GM21526 (cell line): ENCODE measurements around the gene CFAP73.
"Not testable (repeated sequence)": the region's sequence is repeated elsewhere in the genome, so short reads cannot be mapped to it uniquely, and the experiment has no call there.

ENCODE experiments used
- ATAC-seq: cut with Tn5 transposase; IDR thresholded peaks from one replicate; pipeline ENCODE4 v1.9.1; 2021; ENCODE audit warnings: moderate library complexity; ENCODE audit not compliant: unreplicated experiment, low FRiP score

Gene CFAP73

DNA sequence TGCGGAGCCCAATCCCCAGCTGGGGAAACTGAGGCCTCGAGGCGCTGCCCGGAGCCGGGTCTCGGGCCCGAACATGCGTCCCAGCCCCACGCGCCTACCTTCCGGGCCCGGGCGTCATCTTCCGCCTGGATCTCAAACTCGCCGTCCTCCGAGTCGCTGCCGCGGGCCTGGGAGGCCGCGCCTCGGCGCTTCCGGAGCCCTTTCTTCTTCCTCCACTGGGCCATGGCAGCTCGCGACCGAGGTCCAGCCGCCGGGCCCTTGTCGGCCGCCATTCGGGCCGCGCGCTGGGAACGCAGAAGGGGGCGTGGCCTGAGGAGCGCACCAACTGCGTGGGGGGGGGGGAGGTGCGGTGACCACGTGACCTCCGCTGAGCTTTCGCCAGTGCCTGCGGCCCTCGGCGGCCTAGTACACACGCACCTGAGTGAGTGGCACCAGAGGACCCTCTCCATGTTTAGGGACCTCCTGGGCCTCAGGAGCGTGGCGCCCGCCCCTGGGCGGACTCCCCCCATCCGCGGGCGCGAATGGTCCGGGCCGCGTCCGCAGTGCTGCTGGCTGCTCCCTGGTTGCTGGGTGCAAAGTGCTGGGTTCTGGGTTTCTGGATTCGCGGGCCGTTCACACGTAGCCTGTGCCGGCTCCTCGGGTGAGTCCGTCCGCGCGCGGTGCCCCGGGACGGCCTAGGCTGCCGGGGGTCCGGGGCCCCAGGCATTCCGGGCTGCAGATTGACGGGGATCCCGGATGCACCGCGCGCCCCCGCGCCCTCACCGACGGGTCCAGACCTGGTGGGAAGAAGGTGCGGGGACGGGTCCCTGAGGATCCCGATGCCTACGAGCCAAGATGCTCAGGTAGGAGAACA is 35.9 kb downstream of the CFAP73 start, which contains the start of the genes DDX54 and RITA1:
DDX54 (minus strand) TSS at position 299 of the 853 bp plus-strand sequence; CDS start at position 272, 27 bp downstream.
RITA1 (plus strand) TSS at position 542 of the 853 bp plus-strand sequence. CDS start 1,026 bp downstream, outside the sequence.
- ATAC-seq, result peak; percentile 41

DNA sequence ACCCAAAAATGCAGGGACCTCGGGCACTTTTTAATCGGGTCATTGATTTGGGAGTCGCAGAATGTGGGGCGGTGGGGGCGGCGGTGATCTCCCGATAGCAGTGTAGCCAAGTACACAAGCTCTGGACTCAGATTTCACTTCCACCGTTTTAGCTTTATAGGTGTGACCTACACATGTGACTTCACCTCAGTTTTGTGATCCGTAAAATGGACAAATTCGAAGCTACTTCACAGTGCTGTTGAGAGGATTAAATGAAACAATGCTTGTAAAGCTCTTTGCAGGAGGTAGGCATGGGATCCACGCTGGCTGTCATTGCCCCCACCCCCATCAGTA is 36.5 kb downstream of the CFAP73 start:
- ATAC-seq, result no peak

DNA sequence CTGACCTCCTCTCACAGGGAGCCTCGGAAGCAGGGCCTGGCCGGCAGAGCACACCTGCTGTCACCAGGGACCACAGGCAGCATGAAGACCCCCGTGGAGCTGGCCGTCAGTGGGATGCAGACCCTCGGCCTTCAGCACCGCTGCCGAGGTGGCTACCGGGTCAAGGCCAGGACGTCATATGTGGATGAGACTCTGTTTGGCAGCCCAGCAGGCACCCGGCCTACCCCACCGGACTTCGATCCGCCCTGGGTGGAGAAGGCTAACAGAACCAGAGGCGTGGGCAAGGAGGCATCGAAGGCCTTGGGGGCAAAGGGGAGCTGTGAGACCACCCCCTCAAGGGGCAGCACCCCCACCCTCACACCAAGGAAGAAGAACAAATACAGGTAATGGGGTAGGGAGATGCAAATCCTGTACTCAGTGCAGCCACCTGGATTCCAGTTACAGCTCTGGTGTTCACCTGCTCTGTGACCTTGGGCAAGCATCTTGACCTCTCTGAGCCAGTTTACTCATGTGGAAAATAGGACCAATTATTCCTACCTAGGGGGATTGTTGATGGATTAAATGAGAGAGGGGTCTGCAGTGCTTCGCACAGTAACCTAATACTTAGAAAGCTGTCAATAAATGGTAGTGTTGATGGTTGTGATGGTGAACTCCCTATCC is 37.3 kb downstream of the CFAP73 start:
- no peak for ATAC-seq

DNA sequence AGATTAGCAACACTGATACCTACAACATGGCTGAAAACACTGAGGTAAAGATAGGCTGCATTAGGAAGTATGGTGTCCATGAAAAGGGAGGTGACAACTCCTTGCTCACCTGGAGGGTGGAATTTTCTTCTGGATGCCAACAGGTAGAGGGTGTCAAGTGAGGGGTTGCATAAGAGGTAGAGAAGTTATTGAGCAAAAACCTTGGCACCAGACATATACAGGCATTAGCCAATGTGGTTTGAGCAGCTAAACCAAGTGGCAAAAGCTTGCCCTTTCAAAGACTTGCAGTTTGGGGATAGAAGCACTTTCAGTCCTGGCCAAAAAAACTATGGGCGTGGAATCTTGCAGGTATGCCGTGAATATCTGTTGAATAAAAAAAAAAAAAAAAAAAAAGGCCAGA is 39.8 kb downstream of the CFAP73 start:
- no peak for ATAC-seq

DNA sequence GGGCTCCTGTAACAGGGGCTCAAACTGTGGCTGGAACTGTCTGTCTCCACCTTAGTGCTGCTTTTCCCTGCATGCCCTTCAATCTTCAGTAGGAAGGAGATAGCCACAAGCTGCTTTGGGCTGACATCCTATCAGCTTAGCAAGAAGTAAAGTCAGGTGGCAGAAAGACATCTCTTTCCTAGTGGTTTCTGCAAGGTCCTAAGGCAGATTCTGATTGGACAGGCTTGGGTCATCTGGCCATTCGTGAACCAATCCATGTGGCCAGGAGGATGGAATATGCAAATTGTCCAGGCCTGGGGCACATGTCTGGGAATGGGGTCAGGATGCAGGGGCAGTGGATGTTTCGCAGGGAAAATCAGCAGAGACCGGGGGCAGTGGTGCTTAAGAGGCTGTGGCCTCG is 41.2 kb downstream of the CFAP73 start:
- ATAC-seq, result no peak

DNA sequence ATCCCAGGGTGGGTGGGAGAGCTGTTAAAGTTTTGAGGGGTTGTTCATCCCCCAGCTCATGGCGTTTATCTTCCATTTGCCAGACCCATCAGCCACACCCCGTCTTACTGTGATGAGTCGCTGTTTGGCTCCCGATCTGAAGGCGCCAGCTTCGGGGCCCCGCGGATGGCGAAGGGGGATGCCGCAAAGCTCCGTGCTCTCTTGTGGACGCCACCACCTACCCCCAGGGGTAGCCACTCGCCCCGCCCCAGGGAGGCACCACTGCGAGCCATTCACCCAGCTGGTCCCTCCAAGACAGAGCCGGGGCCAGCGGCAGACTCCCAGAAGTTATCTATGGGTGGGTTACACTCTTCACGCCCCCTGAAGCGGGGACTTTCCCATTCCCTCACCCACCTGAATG is 41.7 kb downstream of the CFAP73 start:
- ATAC-seq, result no peak

DNA sequence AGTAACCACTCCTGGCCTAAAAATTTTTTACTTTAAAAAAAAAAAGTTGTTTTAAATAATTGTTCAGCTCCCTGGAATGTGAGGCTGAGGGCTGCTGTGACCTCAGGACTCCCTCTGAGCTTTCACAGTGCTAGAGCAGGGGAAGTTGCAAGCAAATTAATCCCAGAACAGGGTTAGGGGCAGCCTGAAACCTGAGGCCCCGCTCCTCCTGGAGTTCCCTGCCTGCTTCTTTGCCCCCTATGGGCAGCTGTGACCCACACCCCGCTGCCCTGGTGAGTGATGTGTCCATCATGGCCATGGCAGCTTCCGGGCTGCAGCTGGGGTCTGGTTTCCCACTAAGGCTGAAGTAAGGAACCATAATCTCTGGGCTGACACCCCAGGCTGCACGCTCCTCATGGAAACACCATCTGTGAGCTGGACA is 45.5 kb downstream of the CFAP73 start:
- no peak for ATAC-seq

DNA sequence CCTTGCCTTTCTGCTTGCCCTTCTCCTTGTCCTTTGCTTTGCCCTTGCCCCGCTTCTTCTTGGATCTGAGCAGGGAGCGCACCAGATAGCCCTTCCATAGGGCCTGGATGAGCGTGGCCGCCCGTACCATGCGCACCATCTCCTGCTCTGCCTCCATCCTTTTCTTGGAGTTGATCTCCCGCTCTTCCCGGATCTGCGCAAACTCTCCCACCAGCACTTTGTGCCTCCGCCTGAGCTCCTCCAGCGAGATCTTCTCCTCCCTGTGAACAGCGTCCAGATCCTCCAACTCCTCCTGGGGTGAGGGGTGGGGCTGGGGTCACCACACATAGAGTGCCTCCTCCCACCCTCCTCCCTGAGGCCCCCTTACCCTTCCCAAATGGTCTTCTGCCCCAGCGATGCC is 46.1 kb downstream of the CFAP73 start:
- no peak for ATAC-seq

DNA sequence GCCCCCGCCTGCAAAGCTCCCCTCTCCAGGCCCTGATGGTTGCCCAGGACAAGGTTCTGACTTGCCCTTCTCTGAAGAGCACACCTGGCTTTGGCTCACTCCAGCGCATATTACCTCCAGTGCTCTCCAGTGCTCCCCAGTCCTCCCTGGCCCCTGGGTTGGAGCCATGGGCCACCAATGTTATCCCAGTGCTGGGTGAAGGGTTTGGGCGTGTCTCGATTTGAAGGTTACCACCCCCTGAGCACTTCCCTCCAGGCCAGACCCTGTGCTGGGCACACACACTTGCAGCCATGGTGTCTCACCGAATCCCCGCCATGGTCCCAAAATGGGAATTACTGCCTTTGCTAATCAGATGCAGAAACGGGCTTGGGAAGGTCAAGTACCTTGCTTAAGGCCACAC is 47.1 kb downstream of the CFAP73 start:
- ATAC-seq, result no peak

DNA sequence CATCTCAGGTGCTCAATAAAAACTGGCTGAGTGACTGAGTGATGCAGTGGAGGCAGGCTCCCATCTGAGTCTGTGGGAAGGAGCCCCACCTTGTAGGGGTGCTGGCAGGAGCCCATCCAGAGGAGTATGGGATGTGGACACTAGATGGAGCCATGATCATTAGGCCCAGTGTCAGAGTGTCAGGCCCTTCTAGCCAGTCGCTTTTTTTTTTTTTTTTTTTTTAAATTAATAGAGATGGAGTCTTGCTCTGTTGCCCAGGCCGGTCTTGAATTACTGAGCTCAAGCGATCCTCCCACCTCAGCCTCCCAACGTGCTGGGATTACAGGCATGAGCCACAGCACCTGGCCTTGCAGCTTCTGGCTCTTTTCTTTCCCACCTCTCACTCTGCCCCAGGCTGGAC is 47.5 kb downstream of the CFAP73 start:
- peak; percentile 54 for ATAC-seq

DNA sequence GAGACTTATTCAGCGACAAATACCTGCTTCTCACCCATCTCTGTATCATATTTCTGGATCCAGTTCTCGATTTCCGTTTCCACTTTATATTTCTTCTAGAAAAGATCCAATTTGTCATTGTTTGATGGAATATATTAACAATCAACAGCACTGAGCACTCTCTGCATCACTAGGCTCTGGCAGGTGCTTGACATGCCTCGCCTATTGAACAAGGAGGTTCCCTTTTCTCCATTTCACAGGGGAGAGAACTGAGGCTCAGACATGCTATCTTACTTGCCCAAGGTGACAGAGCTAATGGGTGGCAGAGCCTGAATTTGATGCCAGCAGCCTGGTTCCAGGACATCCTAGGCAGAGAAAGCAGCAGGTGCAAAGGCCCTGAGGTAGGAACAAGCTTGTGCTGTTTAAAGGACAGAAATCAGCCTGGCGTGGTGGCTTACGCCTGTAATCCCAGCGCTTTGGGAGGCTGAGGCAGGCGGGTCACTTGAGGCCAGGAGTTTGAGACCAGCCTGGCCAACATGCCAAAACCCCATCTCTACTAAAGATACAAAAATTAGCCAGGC is 48.1 kb downstream of the CFAP73 start:
- ATAC-seq, result no peak

DNA sequence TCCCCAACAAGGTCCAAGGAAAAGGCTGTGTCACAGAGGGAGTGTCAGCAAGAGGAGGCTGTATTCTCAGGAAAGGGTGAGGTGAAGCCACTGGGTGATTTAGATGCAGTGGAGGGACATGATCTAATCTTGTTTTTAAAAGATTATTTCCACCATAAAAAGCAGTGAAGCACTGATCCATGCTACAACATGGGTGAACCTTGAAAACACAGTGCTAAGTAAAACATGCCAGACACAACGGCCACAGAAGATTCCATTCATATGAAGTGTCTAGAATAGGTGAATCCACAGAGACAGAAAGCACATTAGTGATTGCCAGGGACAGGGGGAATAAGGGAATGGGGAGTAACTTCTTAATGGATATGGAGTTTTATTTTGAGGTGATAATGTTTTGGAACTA is 48.8 kb downstream of the CFAP73 start:
- ATAC-seq, result no peak

DNA sequence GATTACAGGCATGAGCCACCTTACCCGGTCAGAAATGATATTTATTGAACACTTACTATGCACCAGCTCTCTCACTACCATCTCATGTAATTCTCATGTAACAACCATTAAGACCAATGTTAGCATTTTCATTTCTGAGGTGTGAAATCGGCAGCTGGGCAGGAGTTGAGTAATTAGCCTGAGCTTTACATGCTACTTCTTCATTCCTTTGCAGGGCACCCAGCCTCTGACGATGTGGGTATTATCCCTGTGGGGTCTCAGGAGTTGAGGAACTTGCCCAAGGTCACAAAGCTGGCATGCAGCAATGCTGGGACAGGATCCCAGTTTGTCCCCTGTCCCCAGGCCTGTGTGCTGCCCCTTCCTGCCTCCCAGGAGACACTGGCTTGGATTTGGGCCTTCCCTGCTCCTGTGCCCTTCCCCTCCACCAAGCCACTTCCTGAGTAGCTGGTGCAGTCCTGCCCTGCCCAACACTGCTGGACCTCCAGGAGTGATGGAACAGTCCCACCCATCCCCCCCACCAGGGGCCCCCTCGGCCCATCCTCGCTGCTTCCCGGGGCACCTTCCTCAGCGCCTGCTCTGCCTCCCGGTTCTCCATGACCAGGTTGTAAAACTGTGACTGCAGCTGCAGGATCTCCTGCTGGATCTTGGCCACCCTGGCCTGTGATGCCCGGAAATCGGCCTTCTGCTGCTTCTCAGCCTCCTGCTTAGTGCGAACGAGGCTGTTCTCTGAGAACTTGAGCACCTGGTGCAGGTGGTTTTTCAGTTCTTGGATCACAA is 50.7 kb downstream of the CFAP73 start:
- ATAC-seq, result no peak

DNA sequence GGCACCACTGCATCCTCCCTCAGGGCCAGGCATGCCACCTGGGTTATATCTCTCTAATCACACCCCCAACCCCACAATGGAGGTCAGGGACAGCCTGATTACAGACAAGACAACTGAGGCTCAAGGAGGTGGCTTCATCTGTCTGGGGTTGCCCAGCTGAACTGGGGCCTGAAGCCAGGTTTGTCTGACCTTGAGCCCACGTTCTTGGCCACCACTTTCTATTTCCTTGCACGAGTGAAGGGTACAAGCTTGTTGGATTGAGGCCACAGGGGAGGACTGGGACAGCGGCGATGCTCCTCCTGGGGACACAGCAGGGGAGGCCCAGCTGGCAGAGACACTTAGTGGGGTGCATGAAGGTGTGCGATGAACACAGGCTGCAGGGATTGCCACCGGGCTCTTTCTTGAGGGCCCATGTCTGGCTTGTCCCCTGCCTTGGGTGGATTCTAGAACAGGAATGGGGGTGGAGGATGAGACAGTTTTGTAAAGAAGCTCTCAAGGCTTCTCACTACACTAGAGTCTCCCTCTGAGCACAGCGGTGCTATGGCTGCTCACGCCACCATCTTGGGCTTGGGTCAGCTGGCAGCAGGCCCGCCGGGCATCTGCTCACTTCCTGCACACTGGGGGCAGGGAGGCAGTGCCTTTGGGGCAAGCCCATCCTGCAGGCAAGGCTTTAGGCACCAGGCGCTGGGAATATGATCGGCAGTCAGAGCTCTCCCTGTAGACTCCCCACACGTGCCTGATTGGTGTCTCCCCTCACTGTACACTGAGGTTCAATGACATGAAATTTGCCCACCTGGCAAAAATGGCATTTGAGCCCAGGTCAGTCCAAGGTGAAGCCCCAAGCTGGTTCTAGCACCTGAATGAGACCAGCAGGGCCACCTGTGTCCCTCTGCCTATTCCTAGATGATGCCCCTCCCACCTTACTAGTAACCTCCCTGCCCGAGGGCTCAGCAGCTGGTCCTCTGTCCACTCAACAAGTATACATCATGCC is 52.0 kb downstream of the CFAP73 start:
- ATAC-seq, result no peak

DNA sequence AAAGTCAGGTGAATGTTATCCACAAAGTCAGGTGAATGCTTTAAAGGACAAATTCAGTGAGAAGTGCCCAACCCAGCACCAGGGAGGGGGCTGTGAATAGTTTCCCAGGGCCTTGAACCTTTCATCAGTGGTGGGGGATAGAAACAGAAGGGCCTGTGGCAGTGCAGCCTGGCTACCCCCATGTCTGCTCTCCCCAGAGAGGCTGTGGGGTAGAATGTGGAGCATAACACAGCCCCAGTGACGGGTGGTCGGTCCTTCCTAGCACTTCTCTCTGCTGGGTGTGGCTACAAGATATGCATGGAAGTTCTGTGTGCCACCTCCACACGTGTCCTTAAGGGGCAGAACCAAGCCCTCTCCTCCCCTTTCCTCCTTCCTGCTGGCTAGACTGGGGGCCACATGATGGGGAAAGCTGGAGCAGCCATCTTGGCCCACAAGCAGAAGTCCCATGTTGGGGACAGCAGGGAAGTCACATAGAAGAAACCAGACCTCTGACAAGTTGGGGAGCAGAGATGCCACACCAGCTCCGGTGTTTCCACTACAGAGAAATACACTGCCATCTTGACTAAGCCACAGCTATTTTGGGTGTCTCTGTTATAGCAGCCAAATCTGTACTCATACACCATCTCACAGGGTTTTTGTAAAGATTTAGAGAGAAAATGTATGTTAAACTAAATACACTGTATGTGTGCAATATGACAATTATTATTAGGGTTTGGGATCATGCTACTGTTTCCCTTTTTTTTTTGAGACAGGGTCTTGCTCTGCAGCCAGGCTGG is 53.0 kb downstream of the CFAP73 start:
- ATAC-seq, result no peak

DNA sequence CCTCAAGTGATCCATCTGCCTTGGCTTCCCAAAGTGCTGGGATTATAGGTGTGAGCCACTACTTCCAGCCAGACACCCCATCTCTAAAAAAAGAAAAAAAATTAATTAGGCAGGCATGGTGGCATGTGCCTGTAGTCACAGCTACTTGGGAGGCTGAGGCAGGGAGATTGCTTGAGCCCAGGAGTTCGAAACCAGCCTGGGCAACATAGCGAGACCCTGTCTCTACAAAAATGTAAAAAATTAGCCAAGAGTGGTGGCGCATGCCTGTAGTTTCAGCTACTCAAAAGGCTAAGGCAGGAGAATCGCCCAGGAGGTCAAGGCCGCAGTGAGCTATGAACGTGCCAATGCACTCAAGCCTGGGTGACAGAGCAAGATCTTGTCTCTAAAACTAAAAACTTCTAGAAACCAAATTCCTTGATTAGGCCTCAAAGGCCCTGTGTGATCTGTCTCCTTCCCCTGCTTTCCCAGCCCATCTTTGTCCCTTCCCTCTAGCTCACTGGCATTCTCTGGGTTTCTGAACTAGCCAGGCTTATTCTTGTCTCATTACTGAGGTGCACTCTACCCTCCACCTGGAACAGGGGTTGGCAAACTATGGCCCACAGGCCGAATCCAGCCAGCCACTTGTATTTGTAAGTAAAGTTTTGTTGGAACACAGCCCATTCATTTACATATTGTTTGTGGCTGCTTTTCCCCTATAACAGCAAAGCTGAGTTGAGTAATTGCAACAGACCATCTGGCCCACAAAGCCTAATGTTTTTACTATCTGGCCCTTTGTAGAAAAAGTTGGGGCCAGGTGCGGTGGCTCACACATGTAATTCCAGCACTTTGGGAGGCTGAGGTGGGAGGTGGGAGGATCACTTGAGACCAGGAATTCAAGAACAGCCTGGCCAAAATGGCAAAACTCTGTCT is 54.6 kb downstream of the CFAP73 start:
- no peak for ATAC-seq

DNA sequence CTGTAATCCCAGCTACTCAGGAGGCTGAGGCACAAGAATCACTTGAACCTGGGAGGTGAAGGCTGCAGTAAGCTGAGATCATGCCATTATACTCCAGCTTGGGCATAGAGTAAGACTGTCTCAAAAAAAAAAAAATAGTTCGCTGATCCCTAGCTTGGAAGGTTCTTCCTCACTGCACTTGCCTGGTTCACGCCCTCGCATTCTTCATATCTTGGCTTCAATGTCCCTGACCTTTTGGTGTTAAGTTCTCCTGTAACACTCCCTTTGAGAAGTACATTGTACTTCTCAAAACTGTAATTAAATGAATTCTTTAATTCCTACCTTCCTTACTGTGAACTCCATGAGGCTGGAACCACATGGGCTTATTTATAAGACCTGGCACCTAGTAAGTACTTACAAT is 55.3 kb downstream of the CFAP73 start:
- ATAC-seq, result no peak

DNA sequence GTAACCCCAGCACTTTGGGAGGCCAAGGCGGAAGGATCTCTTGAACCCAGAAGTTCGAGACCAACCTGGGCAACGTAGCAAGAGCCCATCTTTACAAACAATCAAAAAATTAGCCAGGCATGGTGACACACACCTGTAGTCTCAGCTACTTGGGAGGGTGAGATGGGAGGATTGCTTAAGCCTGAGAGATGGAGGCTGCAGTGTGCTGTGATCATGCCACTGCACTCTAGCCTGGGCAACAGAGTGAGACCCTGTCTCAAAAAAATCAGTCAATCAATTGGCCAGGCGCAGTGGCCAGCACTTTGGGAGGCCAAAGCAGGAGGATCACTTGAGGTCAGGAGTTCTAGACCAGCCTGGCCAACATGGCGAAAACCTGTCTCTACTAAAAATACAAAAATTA is 57.3 kb downstream of the CFAP73 start:
- not testable (repeated sequence) for ATAC-seq
